Measurements from ENCODE around the gene DTNA. TPM values are rescaled to one million over a fixed set of nuclear protein-coding genes. Genes with fewer than 3 reads are reported as not detected.

DTNA gene
- polyA plus RNA-seq, 1 experiment: 16.4 TPM

GRCh38 chr18:34867520-34867919 lies 157.4 kb downstream of the DTNA start:
- CTCF ChIA-PET: interaction anchor here (0.7 to 6.4 kb wide), 32 partner anchors 9 to 1084 kb away, joined by 3 to 61 read pairs (median 5); no protein-coding TSS in a partner anchor
- H3K4me3 ChIP-seq (ENCODE audit: low read depth, low read length): no peak overlapping the region
- H3K27me3 ChIP-seq (ENCODE audit: control insufficient read depth, insufficient read depth, low read length): no peaks in the 10 kb centered on the region
- no peak overlapping the region for H3K27ac ChIP-seq (ENCODE audit: low read depth, low read length)
- POLR2A ChIA-PET: interaction anchor here (0.7 kb wide), 1 partner anchor 556 kb away, joined by 4 read pairs; no protein-coding TSS in a partner anchor
- H3K9me3 ChIP-seq (ENCODE audit: control insufficient read depth, insufficient read depth, low read length): no peaks in the 10 kb centered on the region
- DNase-seq (ENCODE audit: low read depth, low spot score): no peak
- TF ChIP-seq CTCF (IDR thresholded peaks at IDR 0.05; ENCODE audit: low read depth, low read length): peak; percentile 29; the same call in 1 of the 2 replicates

GRCh38 chr18:34870555-34871310 lies 160.6 kb downstream of the DTNA start:
- no peak for TF ChIP-seq CTCF (IDR thresholded peaks at IDR 0.05; ENCODE audit: low read depth, low read length)
- H3K27ac ChIP-seq (ENCODE audit: low read depth, low read length): no peak overlapping the region
- H3K9me3 ChIP-seq (ENCODE audit: control insufficient read depth, insufficient read depth, low read length): no peaks in the 10 kb centered on the region; the same call in 1 of the 2 replicates
- no peak for DNase-seq (ENCODE audit: low read depth, low spot score)
- H3K27me3 ChIP-seq (ENCODE audit: control insufficient read depth, insufficient read depth, low read length): no peaks in the 10 kb centered on the region
- H3K4me3 ChIP-seq (ENCODE audit: low read depth, low read length): no peak overlapping the region
- POLR2A ChIA-PET: no interaction called here
- CTCF ChIA-PET: no interaction called here

DNA sequence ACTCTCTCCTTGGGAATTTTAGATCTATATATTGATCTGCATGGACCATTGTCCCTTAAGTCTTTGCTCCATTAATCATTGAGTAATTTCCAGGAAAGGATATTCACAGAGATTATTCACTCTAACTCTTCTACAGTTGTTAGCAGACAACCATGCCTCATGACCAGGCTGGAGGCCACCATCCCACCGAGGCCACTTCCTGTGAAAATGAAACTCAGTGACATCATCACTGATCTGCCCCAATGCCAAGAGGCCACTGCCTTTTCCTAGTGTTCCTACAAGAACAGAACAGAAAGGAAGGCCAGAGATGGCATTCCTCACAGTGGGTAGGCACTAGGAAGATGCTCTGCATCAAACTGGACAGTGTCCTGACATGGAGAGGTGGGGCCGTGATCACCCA lies 161.3 kb downstream of the DTNA start:
- DNase-seq (ENCODE audit: low read depth, low spot score): no peak
- CTCF ChIA-PET: no interaction called here
- no peak for TF ChIP-seq CTCF (IDR thresholded peaks at IDR 0.05; ENCODE audit: low read depth, low read length)
- POLR2A ChIA-PET: no interaction called here
- no peak overlapping the region for H3K4me3 ChIP-seq (ENCODE audit: low read depth, low read length)
- no peak overlapping the region for H3K27ac ChIP-seq (ENCODE audit: low read depth, low read length)
- no peaks in the 10 kb centered on the region; the same call in 1 of the 2 replicates for H3K9me3 ChIP-seq (ENCODE audit: control insufficient read depth, insufficient read depth, low read length)
- H3K27me3 ChIP-seq (ENCODE audit: control insufficient read depth, insufficient read depth, low read length): no peaks in the 10 kb centered on the region

GRCh38 chr18:34872066-34872465 lies 162.0 kb downstream of the DTNA start:
- ChIA-PET CTCF (no interaction called here), POLR2A (no interaction called here)
- Histone ChIP-seq H3K9me3 (ENCODE audit: control insufficient read depth, insufficient read depth, low read length) (no peaks in the 10 kb centered on the region; the same call in 1 of the 2 replicates), H3K4me3 (ENCODE audit: low read depth, low read length) (no peak overlapping the region), H3K27ac (ENCODE audit: low read depth, low read length) (no peak overlapping the region), H3K27me3 (ENCODE audit: control insufficient read depth, insufficient read depth, low read length) (no peaks in the 10 kb centered on the region)
- DNase-seq (ENCODE audit: low read depth, low spot score): no peak
- no peak for TF ChIP-seq CTCF (IDR thresholded peaks at IDR 0.05; ENCODE audit: low read depth, low read length)

DNA sequence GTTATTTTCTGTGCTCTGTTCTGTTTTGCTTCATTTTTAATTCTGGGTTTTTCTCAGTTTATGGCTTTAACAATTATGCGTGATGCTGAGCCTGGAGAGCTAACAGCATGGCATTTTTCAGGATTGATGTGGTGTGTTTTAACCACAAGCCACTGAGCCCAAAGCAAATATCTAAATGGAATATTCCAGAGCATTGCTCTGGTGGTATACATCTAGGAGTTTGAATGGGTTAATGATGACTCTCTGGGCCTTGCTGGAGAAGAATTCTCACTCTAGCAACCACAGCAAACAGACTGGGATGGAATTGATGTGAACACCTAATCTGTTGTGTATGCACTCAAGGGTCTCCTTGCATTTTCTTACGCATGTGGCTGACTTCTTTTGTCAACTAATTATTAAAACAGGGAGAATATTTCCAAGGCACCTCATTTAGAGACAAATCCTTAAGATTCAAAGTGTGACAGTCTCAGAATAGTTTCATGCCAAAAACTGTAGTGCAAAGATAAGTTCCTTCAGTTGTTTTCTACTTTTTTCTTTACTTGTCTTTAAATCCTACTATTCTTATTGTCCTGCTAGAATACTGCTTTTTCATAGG lies 164.0 kb downstream of the DTNA start:
- ChIA-PET CTCF (no interaction called here), POLR2A (no interaction called here)
- H3K9me3 ChIP-seq (ENCODE audit: control insufficient read depth, insufficient read depth, low read length): no peaks in the 10 kb centered on the region; the same call in 1 of the 2 replicates
- TF ChIP-seq CTCF (IDR thresholded peaks at IDR 0.05; ENCODE audit: low read depth, low read length): no peak
- no peak overlapping the region for H3K4me3 ChIP-seq (ENCODE audit: low read depth, low read length)
- H3K27ac ChIP-seq (ENCODE audit: low read depth, low read length): no peak overlapping the region
- DNase-seq (ENCODE audit: low read depth, low spot score): no peak
- H3K27me3 ChIP-seq (ENCODE audit: control insufficient read depth, insufficient read depth, low read length): no peaks in the 10 kb centered on the region
